GM12878 (cell line): ENCODE data around the gene NXNL1. TPM values are rescaled to one million over a fixed set of nuclear protein-coding genes. Genes with fewer than 3 reads are reported as not detected.

Experiments used
- ATAC-seq: fragments of 200-7000 bp; cut with Tn5 transposase; 3 replicates; pipeline ENCODE4 v1.9.1; 2020; ENCODE audit warnings: mild to moderate bottlenecking, moderate library complexity
- BruUV-seq: library from RNA; stranded (reverse); fragments of 400-500 nt; replicated peaks from 2 replicates; lab custom pipeline; 2021; lab: Mats Ljungman, UMichigan
- CTCF ChIA-PET: fragments of 300-600 bp; sonication (Branson Sonifier 250); formaldehyde crosslinking; extraction: SDS; loops from one replicate; lab custom pipeline; 2021; ENCODE audit warnings: inconsistent platforms; lab: Yijun Ruan, JAX
- POLR2A ChIA-PET: fragments of 350-600 bp; formaldehyde crosslinking; extraction: SDS; loops from one replicate; lab custom pipeline; 2021; ENCODE audit warnings: inconsistent platforms; lab: Charles Lee
- RAD21 ChIA-PET: fragments of 300-600 bp; sonication (Branson Sonifier 250); formaldehyde crosslinking; loops from one replicate; lab custom pipeline; 2023; ENCODE audit warnings: antibody characterized with exemption; ENCODE audit not compliant: unreplicated experiment; lab: Charles Lee
- SMC1A ChIA-PET: fragments of 300-600 bp; sonication (Branson Sonifier 250); formaldehyde crosslinking; loops from one replicate; lab custom pipeline; 2023; ENCODE audit not compliant: unreplicated experiment, uncharacterized antibody; lab: Charles Lee
- DNase-seq: peaks from one replicate; pipeline ENCODE4 v3.0.0-alpha.2; 2011; ENCODE audit warnings: low read depth, low spot score
- FAIRE-seq: peaks from 3 replicates; lab custom pipeline; 2011; peaks lifted over from hg19 to GRCh38; lab: Jason Lieb, UNC
- H2AFZ ChIP-seq: 2 replicates; pipeline ENCODE4 v1.6.0; 2011; ENCODE audit warnings: low read depth, low read length, control low read depth; ENCODE audit not compliant: control insufficient read depth
- H3K27ac ChIP-seq: 2 replicates; pipeline ENCODE4 v1.5.1; 2011; ENCODE audit warnings: control low read depth; ENCODE audit not compliant: control insufficient read depth, insufficient read depth
- H3K27me3 ChIP-seq, 2 experiments: replicated peaks in 1 of 2; 2 replicates each; pipeline versions ENCODE4 v1.6.0 to v1.6.1; 2011; ENCODE audit warnings: low read length in 1 of 2; ENCODE audit not compliant: control insufficient read depth in 2 of 2, insufficient read depth in 2 of 2
- H3K36me3 ChIP-seq, 2 experiments: 2 replicates each; pipeline ENCODE4 v1.5.1; 2011; ENCODE audit warnings: low read length in 1 of 2; ENCODE audit not compliant: control insufficient read depth in 2 of 2, insufficient read depth in 2 of 2
- H3K4me1 ChIP-seq: 2 replicates; pipeline ENCODE4 v1.6.1; 2011; ENCODE audit warnings: mild to moderate bottlenecking, low read length, moderate library complexity, mixed read lengths; ENCODE audit not compliant: control insufficient read depth, insufficient read depth
- H3K4me2 ChIP-seq: 2 replicates; pipeline ENCODE4 v1.6.0; 2011; ENCODE audit warnings: control low read depth; ENCODE audit not compliant: control insufficient read depth, insufficient read depth
- H3K4me3 ChIP-seq: fragments of 200-600 bp; sonication (generic); 2 replicates; pipeline ENCODE4 v1.5.1; 2016
- H3K79me2 ChIP-seq: 2 replicates; pipeline ENCODE4 v1.6.0; 2011; ENCODE audit warnings: low read length; ENCODE audit not compliant: control insufficient read depth, insufficient read depth
- H3K9ac ChIP-seq: 2 replicates; pipeline ENCODE4 v1.8.0; 2011; ENCODE audit warnings: low read length, control low read depth, mixed read lengths; ENCODE audit not compliant: control insufficient read depth, insufficient read depth
- H3K9me3 ChIP-seq: replicated peaks from 3 replicates; pipeline ENCODE4 v1.5.1; 2011; ENCODE audit warnings: mild to moderate bottlenecking, low read length; ENCODE audit not compliant: control insufficient read depth, insufficient read depth
- H4K20me1 ChIP-seq: 2 replicates; pipeline ENCODE4 v1.6.0; 2011; ENCODE audit not compliant: control insufficient read depth, insufficient read depth
- ATF7 ChIP-seq: fragments of 450-650 bp; IDR thresholded peaks from 2 replicates; pipeline ENCODE4 v1.6.1; 2016; ENCODE audit warnings: low read depth, mild to moderate bottlenecking
- CREM ChIP-seq: IDR thresholded peaks from 2 replicates; pipeline ENCODE4 v1.6.1; 2014; ENCODE audit warnings: antibody characterized with exemption, low read depth
- CUX1 ChIP-seq: IDR thresholded peaks from 2 replicates; pipeline ENCODE4 v1.6.1; 2012; ENCODE audit warnings: improper control_type of control experiment, low read depth, low read length; ENCODE audit not compliant: insufficient replicate concordance
- FOS ChIP-seq: IDR thresholded peaks from 3 replicates; pipeline ENCODE4 v1.6.1; 2011; ENCODE audit warnings: borderline replicate concordance; ENCODE audit not compliant: insufficient read length; ENCODE audit errors: extremely low read depth
- FOXM1 ChIP-seq: IDR thresholded peaks from 2 replicates; pipeline ENCODE4 v1.6.1; 2012; ENCODE audit warnings: low read depth, mild to moderate bottlenecking, inconsistent platforms, low read length, moderate library complexity
- IKZF2 ChIP-seq, 2 experiments: fragments of 450-650 bp; IDR thresholded peaks; 2 replicates each; pipeline ENCODE4 v1.6.1; 2017; ENCODE audit warnings: mild to moderate bottlenecking in 2 of 2, moderate library complexity in 2 of 2
- KDM1A ChIP-seq: fragments of 200-600 bp; sonication (generic); IDR thresholded peaks from 2 replicates; pipeline ENCODE4 v1.6.1; 2016; ENCODE audit warnings: borderline replicate concordance
- NFXL1 ChIP-seq: fragments of 450-650 bp; IDR thresholded peaks from 2 replicates; pipeline ENCODE4 v1.6.1; 2017; ENCODE audit warnings: antibody characterized with exemption, mild to moderate bottlenecking, borderline replicate concordance
- NFYB ChIP-seq: IDR thresholded peaks from 2 replicates; pipeline ENCODE4 v1.6.1; 2011; ENCODE audit warnings: low read depth, mild to moderate bottlenecking, low read length, improper control_type of control experiment, moderate library complexity; ENCODE audit not compliant: insufficient read depth
- NRF1 ChIP-seq: conservative IDR thresholded peaks from 2 replicates; pipeline ENCODE4 v1.6.1; 2011; ENCODE audit warnings: mild to moderate bottlenecking, low read depth, low read length, improper control_type of control experiment
- SIN3A ChIP-seq: IDR thresholded peaks from 2 replicates; pipeline ENCODE4 v1.6.1; 2012; ENCODE audit warnings: low read depth, low read length, improper control_type of control experiment
- SMARCA5 ChIP-seq: fragments of 450-650 bp; IDR thresholded peaks from 2 replicates; pipeline ENCODE4 v1.6.1; 2017; ENCODE audit warnings: mild to moderate bottlenecking
- SMC3 ChIP-seq: IDR thresholded peaks from 2 replicates; pipeline ENCODE4 v1.6.1; 2011; ENCODE audit warnings: low read length, improper control_type of control experiment, borderline replicate concordance
- SREBF1 ChIP-seq: IDR thresholded peaks from 2 replicates; pipeline ENCODE4 v1.6.1; 2012; ENCODE audit warnings: mild to moderate bottlenecking, low read length
- SREBF2 ChIP-seq: IDR thresholded peaks from 2 replicates; pipeline ENCODE4 v1.6.1; 2012; ENCODE audit warnings: mild to moderate bottlenecking, low read length
- SRF ChIP-seq, 2 experiments: IDR thresholded peaks; 2 replicates each; pipeline ENCODE4 v1.6.1; 2011; ENCODE audit warnings: low read depth in 2 of 2, low read length in 2 of 2, mild to moderate bottlenecking in 1 of 2, moderate library complexity in 1 of 2
- SUZ12 ChIP-seq: fragments of 200-600 bp; sonication (generic); IDR thresholded peaks from one replicate; pipeline ENCODE4 v1.6.1; 2018; ENCODE audit warnings: antibody characterized with exemption, mild to moderate bottlenecking; ENCODE audit not compliant: unreplicated experiment
- USF1 ChIP-seq: IDR thresholded peaks from 2 replicates; pipeline ENCODE4 v1.6.1; 2011; ENCODE audit warnings: borderline replicate concordance, low read depth, mild to moderate bottlenecking, moderate library complexity, mixed read lengths, low read length; ENCODE audit not compliant: insufficient read depth; ENCODE audit errors: extremely low read length
- YBX1 ChIP-seq: fragments of 450-650 bp; IDR thresholded peaks from 2 replicates; pipeline ENCODE4 v1.6.1; 2016; ENCODE audit warnings: antibody characterized with exemption
- ZBED1 ChIP-seq: IDR thresholded peaks from 2 replicates; pipeline ENCODE4 v1.6.1; 2016; ENCODE audit warnings: borderline replicate concordance
- ZNF274 ChIP-seq: IDR thresholded peaks from one replicate; pipeline ENCODE4 v1.8.0; 2011; ENCODE audit not compliant: insufficient read length, insufficient read depth
- WGBS: methylation state at CpG from one replicate; pipeline ENCODE4 v1.1.6; 2016; ENCODE audit warnings: low lambda C conversion rate; ENCODE audit not compliant: insufficient replicate concordance, insufficient coverage; ENCODE audit errors: missing lambda C conversion rate; 5-methylcytosine and 5-hydroxymethylcytosine counted together
- in situ Hi-C: fragments of 300-500 bp; cut with MboI; formaldehyde crosslinking; loops from 9 replicates; pipeline ENCODE4 v1.14.3; 2018; ENCODE audit warnings: mixed read lengths
- intact Hi-C: fragments of 100-400 bp; cut with micrococcal nuclease; formaldehyde crosslinking; loops from one replicate; pipeline ENCODE4 v1.14.2; 2022; ENCODE audit not compliant: unreplicated experiment
- polyA plus RNA-seq, 11 experiments: library from polyadenylated mRNA; depleted of rRNA in 4 of 11; unstranded in 6 of 11; stranded (reverse) in 5 of 11; fragments of >200 nt; fragmentation: Nextera tagmentation in 4 of 11; fragmentation: Illumina TruSeq in 1 of 11; extraction: Ambion mirVana in 4 of 11; extraction: Trizol in 1 of 11; gene quantifications; 1 replicate in 1 of 11; 2 replicates in 10 of 11; pipeline versions ENCODE4 v1.2.1 to v1.2.3, GENCODE V29; 2011 to 2016; ENCODE audit warnings: inconsistent platforms in 2 of 11, missing spikeins in 2 of 11, low read depth in 1 of 11
- total RNA-seq, 4 experiments: library from RNA; depleted of rRNA in 3 of 4; stranded (reverse); fragments of >200 nt in 3 of 4; fragmentation: Illumina TruSeq in 1 of 4; extraction: Trizol in 1 of 4; gene quantifications; 2 replicates each; pipeline versions ENCODE4 v1.2.1 to v1.2.3, GENCODE V29; 2013 to 2021

Gene NXNL1
- total and polyA plus RNA-seq, 10 of the 15 experiments (the other 5 are each of a cell fraction or from before 2014, with no cell fraction given), result not detected

DNA sequence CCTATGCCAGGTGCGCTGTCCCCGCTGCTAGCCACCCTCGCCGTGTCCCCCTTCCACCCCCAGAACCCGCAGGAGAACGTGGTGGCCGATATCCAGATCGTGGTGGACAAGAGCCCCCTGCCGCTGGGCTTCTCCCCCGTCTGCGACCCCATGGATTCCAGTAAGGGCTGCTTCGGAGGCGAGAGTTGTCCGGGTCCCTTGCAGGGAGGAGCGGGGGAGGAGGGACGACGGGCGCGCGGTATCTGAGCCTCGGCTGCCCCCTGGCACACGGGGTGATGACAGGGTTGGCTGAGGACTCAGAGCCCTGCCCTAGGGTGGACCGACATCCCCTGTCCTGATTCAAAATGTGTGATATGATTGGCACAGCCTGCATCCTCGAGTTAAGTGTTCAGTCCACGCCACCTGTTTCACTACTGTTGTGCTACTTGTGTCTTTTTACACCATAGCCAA is 40.2 kb downstream of the NXNL1 start:
- Histone ChIP-seq H4K20me1 (no peaks in the 10 kb centered on the region), H3K4me2 (peak overlapping the region; percentile 71), H3K27me3 (no peaks in the 10 kb centered on the region), H3K27ac (peak overlapping the region; percentile 37), H3K79me2 (peaks cover 2% of the 10 kb centered on the region; the same call in 1 of the 2 replicates), H3K9me3 (no peaks in the 10 kb centered on the region), H3K4me1 (peaks cover 3% of the 10 kb centered on the region; the same call in 1 of the 2 replicates), H3K9ac (peak overlapping the region; percentile 62), H3K4me3 (peak overlapping the region; percentile 99), H2AFZ (peak overlapping the region; percentile 83), H3K36me3 (no peaks in the 10 kb centered on the region; a peak in 1 of 4 replicates)
- FAIRE-seq, result peak; percentile 52
- 19% methylated on average over 25 of the region's 25 CpGs for WGBS
- RAD21 ChIA-PET, result interaction anchor here (1.6 kb wide), 1 partner anchor 14 kb away, joined by 21 read pairs; the partner anchor contains the start of gene BST2
- POLR2A ChIA-PET, result interaction anchor here (1.1 to 4.3 kb wide), 2 partner anchors 14 to 91 kb away, joined by 3 to 46 read pairs; partner anchors contain the start of genes BST2 and PGLS
- ATAC-seq, result peak; percentile 57
- CTCF ChIA-PET, result interaction anchor here (1.0 kb wide), 1 partner anchor 112 kb away, joined by 3 read pairs; no protein-coding TSS in a partner anchor
- no peak for DNase-seq
- BruUV-seq, result no TSS peak
- intact Hi-C loops (no loop called here), in situ Hi-C loops (no loop called here)
- SMC1A ChIA-PET, result interaction anchor here (3.7 kb wide), 1 partner anchor 14 kb away, joined by 26 read pairs; the partner anchor contains the start of gene BST2
- TF ChIP-seq SREBF1, result no peak
- peak; percentile 92; the same call in 1 of the 2 replicates for TF ChIP-seq NFXL1
- TF ChIP-seq CREM, result no peak
- TF ChIP-seq SUZ12, result no peak
- no peak for TF ChIP-seq SIN3A
- no peak for TF ChIP-seq CUX1
- TF ChIP-seq YBX1, result no peak
- no peak for TF ChIP-seq SRF (IDR thresholded peaks at IDR 0.05; ENCODE audit: low read depth in 2 of 2, low read length in 2 of 2)
- TF ChIP-seq FOS, result no peak
- no peak for TF ChIP-seq SREBF2
- TF ChIP-seq USF1, result no peak
- TF ChIP-seq ZNF274, result no peak
- no peak for TF ChIP-seq IKZF2 (IDR thresholded peaks at IDR 0.05)
- TF ChIP-seq ZBED1, result no peak
- TF ChIP-seq SMC3, result peak; percentile 6; the same call in 1 of the 2 replicates
- no peak for TF ChIP-seq ATF7
- TF ChIP-seq SMARCA5, result peak; percentile 38; the same call in 1 of the 2 replicates
- no peak for TF ChIP-seq FOXM1
- no peak for TF ChIP-seq NRF1
- TF ChIP-seq KDM1A, result no peak
- TF ChIP-seq NFYB, result no peak
